Stimulated activated CD8-positive, alpha-beta memory T cell treated with anti-CD3 and anti-CD28 coated beads, Interleukin-4, amount 100 ng/mL, for 48 hours (primary cell): Measurements from ENCODE around the gene GNA12.

ENCODE experiments used
- DNase-seq: peaks from one replicate; pipeline ENCODE4 v3.0.0-alpha.2; 2020

Gene GNA12, protein sequence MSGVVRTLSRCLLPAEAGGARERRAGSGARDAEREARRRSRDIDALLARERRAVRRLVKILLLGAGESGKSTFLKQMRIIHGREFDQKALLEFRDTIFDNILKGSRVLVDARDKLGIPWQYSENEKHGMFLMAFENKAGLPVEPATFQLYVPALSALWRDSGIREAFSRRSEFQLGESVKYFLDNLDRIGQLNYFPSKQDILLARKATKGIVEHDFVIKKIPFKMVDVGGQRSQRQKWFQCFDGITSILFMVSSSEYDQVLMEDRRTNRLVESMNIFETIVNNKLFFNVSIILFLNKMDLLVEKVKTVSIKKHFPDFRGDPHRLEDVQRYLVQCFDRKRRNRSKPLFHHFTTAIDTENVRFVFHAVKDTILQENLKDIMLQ

DNA sequence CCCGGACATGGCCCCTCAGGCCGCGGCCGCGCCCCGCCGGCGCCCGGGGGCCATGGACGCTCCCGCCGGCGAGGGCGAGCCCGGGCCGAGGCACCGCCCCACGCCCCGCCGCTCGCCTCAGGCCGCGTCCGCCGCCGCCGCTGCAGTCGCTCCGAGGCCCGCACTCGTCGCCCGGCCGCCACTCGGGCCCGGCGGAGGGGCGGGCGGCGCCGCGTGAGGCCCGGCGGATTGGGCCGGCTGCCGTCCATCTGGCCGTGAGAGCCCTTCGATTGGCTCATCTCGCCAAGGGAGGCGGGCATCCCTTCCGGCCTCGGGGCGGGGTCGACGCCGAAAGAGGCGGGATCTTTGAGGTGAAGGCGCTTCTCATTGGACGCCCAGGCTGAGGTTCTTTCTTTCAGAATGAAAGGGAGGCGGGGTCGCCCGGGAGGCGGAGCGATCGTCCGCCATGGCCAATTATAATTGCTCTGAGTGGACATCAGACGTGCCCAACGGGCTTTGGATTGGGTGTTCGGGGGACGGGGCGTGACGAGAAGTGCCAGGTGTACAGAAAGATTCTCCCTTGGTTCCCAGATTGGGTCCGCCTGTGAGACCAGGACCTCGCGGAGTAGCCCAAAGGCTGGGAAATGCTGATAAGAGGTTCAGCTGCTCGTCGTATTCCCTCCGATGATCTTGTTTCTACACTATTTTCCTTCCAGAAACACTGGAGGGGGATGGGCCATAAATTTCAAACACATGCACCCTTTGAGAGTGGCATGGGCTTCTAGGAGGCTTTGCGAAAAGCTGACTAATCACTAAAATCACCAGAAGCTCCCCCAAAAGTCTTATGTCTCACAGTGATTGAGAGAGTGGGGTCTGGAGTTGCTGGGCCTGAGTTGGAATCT, at the start of gene GNA12:
Gene GNA12, minus strand, starts transcription at position 156 of the 881 bp plus-strand sequence. Its CDS starts 147 bp downstream, at position 9.
- DNase-seq = peak; percentile 99

DNA sequence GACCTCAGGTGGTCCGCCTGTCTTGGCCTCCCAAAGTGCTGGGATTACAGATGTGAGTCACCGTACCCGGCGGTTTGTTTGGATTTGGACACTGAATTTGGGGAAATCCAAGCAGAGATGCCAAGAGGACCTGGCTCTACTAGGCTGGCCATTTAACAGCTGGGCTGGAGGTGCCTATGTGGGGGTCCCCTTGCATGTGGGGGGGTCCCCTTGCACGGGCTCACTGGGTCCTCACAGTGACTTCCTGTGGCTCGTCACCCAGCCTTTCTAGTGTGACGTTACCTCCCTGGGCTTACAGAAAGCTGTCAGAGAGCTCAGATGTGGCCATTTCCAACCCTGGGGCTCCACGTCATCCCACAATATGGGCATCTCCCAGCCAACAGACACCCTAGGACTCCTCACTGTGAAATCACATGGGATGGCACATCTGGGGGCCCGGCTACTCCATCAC, 49.3 kb upstream of the GNA12 start:
- peak; percentile 53 for DNase-seq

DNA sequence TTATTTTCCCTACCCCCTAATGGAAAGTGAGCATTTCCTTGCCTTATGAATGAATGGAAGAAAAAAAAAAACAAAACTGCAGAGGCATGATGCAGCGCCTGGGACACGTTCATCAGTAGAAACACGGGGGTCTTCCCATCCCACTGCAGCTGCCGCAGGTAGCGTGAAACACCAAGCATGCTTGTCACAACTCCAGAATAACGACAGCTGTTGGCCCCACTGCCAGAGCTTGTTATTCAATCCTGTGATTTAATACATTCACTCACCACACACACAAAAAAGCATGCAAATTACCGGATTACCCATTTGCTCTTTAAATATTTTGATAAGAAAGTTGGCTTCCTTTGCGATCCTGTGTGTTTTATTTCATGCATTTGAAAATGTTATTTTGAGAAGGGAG, 48.4 kb upstream of the GNA12 start:
- no peak for DNase-seq

DNA sequence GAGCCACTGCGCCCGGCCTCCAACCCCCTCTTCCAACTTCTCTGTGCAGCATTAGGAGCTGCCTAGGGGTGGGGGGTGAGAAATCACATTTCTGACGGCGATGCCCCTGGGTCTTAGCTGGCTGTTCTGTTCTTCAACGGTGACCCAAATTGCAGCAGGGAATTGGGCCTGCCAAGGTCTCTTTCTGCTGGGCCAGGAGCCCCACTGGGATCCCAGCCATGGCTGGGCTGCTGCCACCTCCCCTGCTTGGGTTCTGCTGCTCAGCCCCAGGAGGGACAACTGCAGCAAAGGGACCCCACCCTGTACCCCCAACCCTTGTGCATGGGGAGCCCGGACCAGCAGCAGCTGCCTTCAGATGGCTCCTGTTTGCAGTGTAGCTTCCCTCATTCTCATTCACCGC, 43.7 kb upstream of the GNA12 start:
- no peak for DNase-seq

DNA sequence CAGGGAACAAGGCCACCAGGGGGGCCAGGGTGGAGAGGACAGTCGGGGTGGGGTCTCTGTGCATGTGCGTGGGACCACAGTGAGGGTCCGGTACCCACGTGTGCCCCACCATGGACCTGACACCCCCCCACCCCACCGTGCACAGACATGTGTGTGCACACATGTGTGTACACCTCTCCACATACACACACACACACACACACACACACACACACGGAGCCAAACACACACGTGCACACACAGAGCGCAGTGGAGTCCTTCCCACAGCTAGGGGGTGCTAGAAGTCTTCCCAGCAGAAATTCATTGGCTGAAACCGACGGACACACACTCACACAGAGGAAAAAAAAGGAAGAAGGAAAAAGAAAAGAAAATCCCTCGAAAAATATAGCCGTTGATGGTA, 42.8 kb upstream of the GNA12 start:
- peak; percentile 59 for DNase-seq

DNA sequence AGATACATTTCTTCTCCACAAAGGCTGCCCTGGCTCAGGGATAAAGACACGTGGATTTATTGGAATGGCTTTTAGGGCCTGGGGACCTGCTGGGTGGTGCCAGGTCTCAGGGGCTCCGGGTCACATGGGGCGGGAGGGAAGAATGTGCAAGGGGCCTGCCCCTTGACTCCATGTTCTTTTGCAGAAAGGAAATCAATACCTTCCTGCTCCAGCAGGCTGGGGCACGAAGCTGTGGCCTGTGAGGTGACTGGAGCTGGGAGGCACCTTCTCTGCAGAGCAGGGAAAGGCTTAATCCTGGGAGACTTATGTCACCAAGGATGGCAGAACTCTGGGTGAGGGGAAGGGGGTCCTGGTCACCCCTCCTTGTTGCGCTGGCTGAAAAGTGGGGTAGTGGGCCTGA, 42.3 kb upstream of the GNA12 start:
- DNase-seq = no peak

DNA sequence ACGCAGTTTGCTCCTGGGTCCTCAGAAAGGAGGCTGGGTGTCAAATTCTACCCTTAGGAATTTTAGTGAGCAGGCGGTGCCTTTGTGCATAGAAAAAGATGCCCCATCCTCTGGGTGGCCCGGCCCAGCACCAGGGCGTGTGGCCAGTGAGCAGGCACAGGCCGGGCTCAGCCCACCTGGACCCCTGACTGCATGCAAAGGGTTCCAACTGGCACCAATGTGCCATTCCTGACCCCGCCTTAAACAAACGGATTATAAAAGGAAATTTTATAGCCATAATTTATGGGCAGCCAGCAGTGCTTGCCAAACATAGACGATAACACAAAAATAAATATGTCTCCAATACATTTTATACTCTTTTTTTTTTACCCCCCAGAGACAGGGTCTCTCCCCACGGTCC, 40.1 kb upstream of the GNA12 start:
- no peak for DNase-seq

DNA sequence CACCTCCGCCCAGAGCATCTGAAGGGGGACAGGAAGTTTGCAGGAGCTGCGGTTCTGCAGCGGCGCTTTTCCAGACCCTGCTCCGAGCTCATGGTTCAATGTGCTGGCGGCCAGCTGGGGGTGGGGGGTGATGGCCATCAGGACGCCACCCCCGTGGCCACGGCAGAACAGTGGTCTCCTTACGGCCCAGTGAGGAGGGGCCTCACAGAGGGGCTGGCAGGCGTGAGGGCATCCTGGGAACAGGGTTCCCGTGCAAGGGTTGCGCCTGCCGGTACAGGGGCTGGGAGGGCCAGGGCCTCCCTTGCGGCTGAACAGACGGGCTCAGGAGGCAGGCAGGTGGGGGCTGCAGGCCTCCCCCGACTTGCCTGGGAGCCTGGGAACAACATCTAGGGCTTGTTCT, 39.0 kb upstream of the GNA12 start:
- no peak for DNase-seq

DNA sequence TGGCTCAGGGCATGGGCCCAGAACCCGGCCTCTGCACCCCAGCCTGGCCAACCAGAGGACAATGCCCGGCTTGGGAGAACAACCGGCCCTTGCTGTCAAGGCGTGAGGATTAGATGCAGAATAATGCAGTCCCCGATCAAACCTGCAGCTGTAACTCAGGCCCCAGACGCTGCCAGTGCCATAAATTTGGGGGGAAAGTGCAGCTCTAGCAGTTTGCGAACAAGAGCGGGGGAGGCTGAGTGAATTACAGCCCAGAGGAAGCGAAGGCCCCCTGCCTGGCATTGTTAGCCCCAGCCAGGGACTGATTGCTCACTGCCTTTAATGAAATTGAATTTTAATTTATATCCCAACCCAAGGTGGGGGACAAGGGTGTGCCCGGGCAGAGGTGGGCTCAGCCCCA, 38.0 kb upstream of the GNA12 start:
- no peak for DNase-seq

DNA sequence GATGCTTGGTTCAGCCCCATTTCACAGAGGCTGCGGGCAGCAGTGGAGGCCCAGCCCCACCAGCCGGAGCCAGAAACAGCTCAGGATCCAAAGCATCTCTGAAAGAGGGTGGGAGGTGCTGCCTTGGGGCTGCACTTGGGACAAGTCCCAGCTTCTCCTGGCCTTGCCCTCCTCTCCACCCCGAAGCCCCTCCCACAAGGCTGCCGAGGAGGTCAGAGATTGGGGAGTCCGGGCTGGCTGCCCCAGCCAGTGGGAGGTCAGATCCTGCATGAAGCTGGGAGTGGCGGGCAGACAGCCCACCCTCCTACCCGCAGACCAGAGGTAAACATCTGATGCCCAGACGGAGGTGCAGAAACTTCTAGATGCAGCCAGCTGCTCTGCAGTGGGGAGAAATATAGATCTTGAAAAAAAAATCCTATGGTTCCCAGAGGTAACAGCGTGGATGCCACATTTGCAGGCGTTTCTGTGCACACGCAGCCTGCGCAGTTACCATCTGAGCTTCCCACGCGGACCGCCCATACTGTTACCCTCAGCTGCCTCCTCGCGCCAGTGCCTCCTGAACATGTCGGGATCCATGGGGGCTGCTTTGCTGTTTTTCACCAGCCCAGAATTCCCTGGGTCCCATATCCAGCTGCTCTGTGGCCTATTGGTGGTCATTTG, 36.9 kb upstream of the GNA12 start:
- no peak for DNase-seq

DNA sequence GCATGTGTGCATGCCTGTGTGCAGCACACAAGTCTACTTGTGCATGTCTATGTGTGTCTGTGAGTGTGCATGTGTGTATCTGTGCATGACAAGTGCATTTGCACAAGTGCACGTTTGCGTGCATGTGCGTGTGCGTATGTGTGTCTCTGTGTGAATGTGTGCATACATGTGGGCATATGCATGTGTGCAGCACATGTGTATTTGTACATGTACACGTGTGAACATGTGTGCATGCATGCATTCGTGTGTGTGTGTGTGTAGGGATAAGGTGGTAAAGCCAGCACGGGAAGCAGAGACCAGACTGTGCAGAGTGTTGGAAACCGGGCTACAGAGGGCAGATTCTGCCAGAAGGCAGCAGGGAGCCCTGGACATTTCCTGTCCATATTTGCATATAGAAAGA, 35.9 kb upstream of the GNA12 start:
- no peak for DNase-seq

DNA sequence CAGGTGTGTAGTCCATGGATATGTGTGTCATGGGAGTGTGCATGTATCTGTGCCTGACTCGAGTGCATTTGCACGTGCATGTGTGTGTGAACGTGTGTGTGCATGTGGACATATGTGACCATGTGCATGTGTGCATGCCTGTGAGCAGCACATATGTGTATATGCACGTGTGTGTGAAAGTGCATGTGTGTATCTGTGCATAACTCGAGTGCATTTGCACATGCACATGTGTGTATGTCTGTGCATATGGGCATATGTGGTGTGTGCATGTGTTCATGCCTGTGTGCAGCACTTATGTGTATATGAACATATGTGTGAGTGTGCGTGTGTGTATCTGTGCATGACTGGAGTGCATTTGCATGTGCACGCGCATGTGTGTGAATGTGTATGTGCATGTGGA, 35.2 kb upstream of the GNA12 start:
- no peak for DNase-seq

DNA sequence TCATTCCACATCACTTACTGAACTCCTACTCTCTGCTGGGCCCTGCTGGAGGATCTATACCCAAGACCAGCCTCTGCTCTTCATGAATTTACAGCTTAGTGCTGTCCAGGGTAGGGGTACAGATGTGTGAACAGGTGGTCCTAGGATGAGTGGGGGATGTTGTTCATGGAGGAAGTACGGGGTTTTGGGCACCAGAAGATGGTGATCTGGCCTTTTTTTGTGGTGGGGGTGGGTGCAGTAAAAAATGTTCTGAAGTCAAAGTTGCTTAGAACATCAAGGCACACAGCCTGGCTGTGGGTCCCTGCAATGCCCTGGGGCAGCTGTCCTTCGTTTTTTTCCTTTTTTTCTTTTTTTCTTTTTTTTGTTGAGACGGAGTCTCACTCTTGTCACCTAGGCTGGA, 34.2 kb upstream of the GNA12 start:
- no peak for DNase-seq

DNA sequence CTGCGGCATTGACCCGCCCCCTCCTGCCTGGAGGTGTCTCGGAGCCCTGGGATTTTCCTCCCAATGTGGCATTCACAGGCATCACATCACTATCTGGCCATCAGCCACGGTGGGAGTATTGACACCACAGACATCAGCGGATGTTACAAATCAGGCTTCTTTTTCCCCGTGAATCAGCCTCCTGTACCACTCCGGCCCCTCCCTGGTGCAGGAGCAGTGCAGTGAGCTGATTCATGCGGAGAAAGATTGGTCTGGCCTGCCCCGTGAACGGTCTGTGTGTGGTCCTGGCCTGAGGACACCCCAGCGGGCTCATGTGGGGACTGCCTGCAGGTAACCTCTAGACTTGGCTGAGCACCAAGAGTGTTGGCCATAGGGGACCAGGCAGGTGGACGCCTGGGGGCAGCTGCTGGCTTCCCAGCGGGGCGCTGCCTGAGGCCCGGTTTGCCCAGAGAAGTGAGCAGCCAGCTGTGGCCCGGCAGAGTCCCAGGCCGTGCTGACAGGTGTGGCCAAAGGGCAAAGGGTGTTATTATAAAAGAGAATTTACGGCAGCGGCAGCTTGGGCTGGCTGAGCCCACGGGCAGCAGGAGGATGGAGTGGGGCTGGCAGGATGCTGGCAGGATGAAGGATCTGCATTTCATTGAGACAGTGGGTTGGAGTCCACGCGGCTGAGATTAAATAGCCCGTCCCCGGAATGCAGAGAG, 32.1 kb upstream of the GNA12 start:
- no peak for DNase-seq

DNA sequence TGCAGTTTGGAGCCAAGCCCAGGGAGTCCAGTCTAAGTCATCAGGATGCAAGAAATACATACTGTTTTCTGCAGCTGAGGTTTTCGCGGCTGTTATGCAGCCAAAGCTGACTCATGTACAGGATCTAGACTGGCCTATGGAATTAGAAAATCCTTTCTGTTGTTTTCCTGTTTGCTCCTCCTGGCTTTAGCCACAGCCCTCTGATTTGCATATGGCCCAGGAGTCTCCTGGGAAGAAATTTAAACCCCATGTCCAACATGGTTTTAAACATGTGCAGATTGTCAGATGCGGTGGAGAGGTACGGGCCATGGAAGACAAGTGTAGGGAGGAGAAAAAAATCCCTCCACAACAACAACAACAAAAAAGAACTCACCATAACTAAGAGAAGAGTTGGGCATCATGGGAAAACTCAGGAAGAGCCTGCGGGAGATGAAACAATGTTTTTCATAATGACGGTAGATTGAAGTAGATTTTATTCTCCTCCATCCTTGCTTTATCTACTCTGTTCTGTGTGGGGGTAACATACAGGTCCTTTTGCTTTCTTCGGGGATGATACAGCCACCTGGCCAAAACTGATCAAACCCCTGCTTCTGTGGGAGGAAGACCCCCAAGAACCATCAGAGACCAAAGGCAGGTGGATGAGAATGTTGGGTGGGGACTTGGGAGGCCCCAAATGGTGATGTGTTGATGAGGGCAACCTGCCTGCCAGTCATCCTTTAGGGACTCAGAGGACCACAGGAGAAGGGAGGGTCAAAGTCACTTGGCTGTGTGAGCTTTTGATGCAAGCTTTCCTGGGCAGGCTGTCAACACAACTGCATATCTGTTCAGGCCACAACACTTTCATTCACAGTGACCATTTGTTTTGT, 29.8 kb upstream of the GNA12 start:
- no peak for DNase-seq

DNA sequence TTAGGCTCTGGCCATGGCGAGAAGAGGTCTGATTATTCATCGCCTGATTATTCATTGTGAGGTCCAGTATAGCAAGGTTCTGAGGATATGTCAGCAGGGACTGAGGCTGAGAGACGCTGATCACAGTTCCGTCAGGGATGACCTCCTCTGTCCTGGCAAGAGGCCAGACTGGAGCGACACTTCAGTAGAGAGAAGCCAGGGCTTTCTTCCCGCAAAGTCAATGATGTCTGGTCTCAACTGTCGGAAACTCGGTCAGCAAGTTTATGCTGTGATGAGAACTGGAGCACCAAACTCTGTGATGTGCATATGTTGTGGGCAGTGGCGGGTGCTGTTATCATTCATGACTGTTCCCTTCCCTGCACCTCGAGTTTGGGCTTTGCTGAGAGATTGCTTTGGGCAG, 29.0 kb upstream of the GNA12 start:
- DNase-seq = no peak

DNA sequence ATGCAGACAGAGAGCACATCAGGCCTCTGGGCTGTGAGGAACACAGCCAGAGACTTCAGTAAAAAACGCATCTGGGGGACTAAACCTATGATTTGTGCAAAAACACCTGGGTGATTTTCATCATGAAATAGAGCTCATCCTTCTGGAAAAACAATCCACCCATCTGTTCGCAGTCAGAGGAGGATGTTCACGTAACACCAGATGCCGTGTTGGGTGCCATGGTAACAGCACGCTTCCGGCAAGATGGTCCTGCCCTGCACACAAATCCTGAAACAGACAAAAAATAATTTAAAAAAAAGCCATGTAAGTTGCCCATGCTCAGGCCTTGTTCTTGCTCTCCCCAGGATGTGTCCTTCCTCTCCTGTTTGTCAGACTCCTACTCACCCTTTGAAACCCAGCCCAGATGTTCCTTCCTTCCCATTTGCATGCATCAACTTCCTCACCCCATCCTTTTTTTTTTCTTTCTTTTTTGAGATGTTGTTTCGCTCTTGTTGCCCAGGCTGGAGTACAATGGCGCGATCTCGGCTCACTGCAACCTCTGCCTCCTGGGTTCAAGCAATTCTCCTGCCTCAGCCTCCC, 28.3 kb upstream of the GNA12 start:
- no peak for DNase-seq

DNA sequence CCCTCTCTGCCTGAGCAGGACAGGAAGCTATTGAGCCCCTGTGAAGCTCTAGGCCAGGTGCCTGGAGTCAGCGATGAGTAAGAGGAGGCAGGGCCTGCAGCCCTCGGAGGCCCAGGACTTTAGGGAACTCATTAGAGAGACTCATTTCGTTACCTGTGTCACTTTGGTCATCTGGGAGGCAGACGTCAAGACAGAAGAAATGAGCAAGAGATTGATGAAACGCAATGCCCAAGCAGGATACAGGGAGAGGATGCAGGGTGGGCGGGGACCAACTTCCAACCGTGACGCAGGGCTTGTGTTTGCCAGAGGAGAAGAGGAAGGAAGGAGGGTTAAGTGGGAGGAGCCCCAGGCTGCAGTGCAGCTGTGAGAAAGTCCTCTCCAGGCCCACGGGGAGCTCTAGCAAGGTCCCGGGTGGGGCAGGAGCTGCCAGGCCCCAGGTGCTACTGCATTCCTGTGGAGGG, 26.4 kb upstream of the GNA12 start:
- DNase-seq = peak; percentile 63

DNA sequence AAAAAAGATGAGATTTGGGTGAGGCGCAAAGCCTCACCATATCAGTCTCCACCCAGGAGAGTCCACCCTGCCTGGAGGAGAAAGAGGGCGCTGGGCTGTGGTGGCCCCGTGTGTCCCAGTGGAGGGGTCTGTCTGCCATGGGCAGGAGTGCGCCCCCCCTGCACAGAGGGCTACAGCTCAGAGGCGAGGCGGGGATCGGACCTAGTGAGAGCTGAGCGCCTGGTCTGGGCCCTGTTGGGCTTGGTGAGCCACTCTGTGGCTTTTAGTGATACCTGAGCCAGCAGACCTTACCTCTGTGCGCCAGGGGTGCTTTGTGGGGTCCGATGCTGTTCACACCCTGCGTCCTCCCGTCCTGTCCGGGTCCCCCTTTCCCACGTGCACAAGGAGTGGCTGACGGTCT, 25.9 kb upstream of the GNA12 start:
- DNase-seq = no peak

DNA sequence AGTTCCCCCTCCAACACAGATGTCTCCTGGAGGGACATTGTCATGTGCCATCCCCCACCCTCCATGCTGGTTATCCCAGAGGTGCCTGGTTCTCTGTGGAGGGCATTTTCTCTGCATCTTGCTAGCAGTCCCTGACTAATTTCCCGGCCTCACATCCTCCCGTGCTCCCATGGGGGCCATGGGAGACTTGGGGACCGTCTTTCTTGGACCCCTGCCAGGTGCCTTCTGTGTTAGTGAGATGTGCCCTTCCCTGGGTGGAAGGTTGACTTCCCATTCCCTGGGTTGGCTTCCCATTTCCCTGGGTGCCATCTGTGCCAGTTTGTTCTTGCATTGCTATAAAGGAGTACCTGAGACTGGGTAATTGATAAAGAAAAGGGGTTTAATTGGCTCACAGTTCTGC, 22.5 kb upstream of the GNA12 start:
- no peak for DNase-seq

DNA sequence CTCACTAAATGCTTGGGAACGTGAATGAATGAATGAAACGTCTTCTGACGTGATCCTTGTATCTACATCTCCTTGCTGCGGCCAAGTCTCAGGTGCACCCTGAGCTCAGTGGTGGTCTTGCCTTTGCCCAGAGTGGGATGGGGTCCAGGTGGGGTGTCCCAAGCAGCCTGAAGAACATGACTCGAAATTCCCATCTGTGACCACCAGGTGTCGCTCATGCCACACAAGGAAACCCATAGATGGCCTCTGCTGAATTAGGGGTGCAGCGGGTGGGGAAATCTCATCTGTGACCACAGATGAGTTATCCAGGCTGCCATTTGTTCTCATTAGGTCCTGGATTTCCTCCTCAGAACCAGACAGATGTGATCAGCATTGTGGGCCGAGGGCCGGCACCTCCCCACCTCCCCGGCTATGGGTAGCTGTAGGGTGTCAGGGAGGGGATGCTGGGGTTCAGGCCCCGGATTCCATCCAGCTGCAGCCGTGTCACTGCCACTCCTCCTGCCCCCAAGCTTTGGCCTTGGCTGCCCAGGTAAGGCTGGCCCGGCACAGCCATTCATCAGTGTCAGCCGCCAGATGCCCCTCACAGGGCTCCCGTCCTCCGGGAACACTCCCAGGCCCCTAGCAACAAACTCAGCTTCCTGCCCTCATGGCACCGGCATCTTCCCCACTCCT, 21.0 kb upstream of the GNA12 start:
- peak; percentile 86 for DNase-seq
